HG03571 (cell line): Measurements from ENCODE around the gene FBXW7.
A peak's percentile ranks its signal among the peaks of the same experiment; 100 is the strongest.

Experiments used
- ATAC-seq: cut with Tn5 transposase; IDR thresholded peaks from one replicate; pipeline ENCODE4 v1.9.1; 2021; ENCODE audit not compliant: unreplicated experiment

The FBXW7 gene, protein sequence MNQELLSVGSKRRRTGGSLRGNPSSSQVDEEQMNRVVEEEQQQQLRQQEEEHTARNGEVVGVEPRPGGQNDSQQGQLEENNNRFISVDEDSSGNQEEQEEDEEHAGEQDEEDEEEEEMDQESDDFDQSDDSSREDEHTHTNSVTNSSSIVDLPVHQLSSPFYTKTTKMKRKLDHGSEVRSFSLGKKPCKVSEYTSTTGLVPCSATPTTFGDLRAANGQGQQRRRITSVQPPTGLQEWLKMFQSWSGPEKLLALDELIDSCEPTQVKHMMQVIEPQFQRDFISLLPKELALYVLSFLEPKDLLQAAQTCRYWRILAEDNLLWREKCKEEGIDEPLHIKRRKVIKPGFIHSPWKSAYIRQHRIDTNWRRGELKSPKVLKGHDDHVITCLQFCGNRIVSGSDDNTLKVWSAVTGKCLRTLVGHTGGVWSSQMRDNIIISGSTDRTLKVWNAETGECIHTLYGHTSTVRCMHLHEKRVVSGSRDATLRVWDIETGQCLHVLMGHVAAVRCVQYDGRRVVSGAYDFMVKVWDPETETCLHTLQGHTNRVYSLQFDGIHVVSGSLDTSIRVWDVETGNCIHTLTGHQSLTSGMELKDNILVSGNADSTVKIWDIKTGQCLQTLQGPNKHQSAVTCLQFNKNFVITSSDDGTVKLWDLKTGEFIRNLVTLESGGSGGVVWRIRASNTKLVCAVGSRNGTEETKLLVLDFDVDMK

DNA sequence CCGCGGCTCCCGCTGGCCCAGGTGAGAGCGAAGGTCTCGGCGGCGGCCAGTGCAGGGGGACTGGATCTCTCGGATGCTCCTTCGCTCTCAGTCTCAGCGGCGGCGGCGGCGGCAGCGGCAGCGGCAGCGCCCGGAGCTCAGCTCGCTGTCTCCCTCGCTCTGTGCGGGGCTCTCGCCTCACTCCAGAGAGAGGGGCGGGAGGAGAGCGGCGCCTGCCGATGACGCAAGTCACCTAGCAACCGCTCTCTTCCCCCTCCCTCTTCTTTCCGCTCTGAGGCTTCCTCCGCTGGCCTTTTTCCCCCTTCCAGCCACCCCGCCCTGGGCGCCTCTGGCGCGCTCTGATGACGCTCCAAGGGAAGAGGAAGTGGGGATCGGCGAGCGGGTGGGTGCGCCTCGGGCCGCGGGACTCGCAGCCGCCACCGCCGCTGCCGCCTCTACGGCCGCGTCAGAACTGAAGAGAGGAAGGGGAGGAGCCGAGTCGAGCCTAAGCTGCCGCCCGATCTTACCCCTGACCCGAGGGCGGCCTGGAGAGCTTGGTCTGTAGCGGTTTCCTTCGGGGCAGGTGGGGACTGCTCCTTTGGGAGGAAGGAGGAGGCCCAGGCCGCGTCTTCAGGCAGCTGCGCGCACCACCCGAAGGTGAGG, at the start of gene FBXW7:
TSS of gene FBXW7 (minus strand) at position 190 of the 642 bp plus-strand sequence. CDS start 124,289 bp downstream, outside the sequence.
- ATAC-seq = peak; percentile 83

DNA sequence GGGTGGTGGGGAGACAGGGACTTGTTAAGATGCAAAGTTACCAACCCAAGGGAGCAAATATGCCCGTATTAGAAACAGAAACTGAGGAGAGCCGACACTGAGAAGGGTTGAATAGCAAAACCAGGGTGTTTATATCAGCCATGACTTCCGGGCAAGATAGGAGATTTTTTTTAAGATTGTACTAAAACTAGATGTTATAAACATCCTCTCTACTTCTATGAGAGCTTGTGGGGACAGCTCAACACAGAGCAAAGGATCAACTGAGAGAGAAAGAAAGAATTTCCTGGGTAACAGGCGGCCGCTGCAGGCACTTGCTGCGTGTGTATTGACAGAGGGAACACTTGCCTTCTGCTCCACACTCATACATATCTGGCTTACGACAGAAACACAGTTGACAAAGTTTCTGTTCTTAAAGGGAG, 49.1 kb upstream of the FBXW7 start:
- ATAC-seq = peak; percentile 53

DNA sequence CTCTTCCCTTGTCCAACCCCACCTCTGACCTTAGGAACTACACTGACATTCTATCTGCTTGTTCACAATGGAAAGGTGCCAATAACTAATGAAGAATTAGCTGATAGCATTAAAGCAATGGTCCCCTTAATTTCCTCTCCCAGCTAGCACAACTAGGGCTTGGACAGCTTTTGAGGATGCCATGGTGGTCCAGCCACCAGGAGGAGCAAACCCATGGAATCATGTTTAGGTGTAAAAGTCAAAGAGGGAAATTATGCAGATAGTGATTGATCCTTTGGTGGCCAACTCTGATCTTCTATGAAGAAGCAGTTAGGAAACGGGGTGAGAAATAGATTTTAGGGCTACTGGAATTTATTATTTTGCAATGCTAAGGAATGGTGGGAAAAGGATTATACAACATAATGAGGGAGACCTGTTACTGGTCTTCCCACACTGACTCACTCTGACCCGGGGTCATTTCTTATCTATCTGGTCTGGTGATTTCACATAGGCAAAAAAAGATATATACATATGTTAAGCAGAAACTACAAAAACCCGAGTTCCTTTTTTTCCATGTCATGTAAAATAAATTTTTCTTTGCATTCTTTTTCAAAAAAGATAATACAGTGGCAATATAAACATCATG, 45.8 kb upstream of the FBXW7 start:
- ATAC-seq = no peak

DNA sequence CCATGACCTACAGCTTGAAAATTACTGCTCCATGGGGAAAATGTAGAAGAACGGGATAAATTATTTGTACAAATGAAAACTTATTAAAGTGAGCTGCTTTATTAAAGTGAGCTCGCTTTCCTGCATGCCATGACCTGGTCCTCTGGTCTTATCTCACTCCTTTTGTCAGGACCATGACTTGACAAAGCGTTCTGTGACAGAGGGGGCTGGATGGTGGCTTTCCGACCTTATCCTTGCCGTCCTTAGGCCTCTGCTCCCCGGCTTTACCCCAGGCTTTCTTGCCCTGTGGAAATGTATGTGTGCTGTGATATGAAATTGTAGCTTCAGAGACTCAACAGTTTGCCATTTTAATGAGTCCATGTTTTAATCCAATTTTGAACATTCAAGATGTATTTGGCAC, 44.0 kb upstream of the FBXW7 start:
- no peak for ATAC-seq

DNA sequence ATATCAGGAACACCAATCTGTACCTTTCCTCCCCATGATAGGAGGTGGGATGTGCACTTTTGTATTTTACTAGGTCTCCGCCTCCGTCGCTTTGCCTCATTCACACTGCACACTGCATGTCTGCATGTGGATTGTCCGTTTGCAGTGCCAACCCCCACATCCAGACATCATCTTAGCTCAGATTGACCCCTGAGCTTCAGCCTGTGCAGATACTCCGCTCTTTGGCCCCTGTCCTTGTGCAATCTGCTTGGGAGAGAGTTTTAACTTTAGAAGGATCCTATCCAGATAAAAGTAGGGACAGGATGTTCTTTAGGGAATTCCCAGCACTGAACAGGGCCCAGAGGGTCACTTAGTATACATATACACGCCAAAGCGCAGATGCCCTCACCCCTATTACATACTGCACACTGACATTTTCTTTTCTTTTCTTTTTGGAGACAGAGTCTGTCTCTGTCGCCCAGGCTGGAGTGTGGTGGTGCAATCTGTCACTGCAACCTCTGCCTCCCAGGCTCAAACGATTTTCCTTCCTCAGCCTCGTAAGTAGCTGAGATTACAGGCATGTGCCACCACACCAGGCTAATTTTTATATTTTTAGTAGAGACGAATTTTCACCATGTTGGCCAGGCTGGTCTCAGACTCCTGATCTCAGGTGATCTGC, 43.3 kb upstream of the FBXW7 start:
- no peak for ATAC-seq

DNA sequence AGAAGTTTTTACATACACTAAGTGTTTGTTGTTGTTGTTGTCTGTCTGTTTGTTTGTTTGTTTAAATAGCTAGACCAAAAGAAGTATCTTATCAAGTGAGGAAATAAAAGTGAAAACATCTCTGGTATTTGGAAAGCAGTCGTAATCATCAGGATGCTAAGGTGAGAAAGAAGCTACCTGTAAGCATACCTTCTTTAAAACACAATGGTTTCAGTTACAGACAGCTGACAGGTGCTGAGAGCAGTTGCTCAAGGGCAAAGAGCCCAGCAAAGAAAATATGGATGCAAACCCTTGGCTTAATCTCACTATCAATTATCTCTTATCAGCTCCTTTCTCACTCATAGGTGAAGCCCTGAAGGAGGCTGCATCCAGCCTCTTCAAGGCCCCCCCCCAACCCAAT, 42.8 kb upstream of the FBXW7 start:
- ATAC-seq = no peak

DNA sequence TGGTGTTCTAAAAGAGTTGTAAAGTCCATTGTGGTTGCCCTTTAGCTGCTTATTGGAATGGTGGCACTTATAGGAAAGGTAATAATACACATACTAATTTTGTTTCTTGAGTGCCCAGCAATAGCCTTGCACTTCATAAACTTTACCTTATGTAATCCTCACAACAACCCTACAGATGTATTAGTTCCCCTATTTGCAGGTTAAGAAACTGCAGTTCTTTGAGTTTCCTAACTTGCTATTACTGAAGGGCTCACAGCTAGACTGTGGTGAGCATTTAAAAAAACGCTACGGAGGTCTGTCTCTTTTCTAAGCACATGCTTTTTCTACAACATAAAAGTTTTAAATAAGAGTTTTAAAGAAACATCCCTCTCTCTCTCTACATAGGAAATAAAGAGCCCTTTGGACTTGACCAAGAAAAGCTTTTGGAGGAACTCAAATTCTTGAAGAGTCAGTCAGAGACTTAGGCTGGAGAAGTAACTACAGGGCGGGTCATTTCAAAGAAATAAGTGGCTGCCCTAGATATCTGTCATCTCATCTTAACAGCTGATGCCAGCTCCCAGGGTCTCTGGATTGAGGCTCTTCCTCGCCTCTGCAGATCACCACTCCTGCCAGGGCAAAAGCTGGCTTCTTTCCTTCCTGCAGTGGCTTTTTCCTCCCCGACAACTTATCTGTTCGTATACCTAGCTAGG, 42.0 kb upstream of the FBXW7 start:
- ATAC-seq = peak; percentile 59

DNA sequence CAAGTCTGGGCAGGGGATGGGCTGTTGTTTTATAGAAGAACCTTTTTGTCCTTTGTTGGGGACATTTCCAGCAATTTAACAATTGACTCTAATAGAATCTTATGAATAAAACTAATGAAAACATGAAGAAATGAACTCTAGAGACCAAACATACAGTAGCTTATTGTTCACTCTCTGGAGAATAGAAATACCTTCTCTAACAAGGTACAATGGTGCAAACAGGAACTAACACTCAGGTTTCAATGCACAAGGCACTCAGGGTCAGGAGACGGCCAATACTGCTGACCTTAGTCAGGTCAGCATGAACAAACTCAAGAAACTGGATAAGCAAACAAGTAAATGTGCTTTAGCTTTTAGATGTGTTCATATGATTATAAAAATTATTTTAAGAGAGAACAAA, 39.6 kb upstream of the FBXW7 start:
- ATAC-seq = no peak

DNA sequence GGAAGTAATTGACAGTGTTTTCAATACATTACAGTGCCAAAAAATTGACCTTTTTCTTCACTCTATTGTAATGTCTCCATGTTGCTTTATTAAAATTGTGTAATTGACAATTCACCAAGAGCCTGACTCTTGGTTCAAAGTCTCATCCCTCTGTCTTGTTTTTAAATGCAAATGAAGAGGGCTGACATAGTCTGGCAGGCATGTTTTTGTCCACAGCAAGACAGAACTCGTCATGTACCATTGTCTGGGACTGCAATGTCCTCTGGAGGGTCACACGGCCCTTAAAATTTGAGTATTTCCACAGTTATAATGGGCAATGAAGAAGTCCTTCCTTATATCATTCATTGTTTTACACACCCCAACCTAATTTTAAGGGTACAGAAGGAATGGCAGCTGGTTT, 38.0 kb upstream of the FBXW7 start:
- no peak for ATAC-seq

DNA sequence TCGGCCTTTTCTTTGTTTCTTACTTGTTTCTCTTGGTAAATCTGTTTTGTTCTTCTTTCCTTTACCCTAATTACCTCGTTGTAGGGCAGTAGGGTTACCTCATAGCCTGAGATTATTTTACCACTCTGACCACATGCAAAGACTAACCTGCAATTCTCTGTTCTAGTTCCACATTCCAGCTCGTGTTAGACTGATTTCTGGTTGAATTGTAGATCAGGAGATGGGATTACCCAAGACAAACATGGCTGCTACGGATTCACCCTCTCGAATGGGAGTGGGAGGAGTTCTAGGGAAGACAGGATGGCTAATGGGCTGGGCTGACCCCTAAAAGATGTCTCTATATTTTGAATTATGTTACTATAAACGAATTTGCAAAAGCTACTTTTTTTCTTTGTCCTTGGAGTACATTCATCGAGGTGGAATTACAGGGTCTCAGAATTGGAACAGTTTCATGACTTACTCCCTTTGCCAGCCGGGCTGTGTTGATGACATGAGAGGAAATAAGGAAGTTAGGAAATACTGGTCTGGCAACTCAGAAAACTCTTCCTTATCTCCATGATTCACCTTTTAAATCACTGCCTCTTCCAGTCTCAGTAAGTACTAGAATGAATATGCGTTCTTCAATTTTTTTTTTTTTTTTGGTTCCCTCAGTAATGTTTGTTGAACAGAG, 36.7 kb upstream of the FBXW7 start:
- no peak for ATAC-seq

DNA sequence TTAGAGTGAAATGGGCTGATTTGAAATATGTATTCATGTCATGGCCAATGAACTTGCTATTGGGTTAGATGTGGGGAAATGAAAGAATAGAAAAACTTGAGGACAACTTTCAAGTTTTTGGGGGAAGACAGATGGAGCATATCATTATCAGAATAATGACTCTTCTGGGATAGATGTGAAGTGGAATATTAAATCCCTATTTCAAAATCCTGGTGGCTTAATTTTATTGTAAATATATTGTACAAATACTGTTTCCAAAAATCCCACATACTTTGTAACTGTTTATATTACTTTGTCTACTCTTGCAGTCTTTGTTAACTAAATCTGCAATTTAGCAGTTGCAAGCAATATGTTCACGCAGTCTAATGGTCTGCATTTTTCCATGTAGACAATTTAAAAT, 35.9 kb upstream of the FBXW7 start:
- no peak for ATAC-seq

DNA sequence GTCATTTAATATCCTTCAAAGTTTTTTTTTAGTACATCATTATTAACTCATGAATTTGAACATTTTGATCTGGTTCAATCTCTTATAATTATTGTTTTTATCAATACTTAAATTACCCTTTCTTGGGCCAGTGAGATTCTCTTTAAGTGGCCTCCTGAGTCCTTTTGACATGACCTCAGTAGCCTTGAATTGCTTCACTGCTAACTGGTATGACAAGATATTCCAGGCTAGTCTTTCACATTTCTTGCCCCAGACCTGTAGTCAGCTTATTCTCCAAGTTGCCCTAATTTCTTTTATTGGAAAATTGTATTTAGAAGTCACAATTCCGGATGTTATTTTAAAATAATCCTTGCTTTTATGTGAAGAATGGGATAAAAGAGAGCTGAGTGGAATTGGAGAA, 35.4 kb upstream of the FBXW7 start:
- ATAC-seq = no peak

DNA sequence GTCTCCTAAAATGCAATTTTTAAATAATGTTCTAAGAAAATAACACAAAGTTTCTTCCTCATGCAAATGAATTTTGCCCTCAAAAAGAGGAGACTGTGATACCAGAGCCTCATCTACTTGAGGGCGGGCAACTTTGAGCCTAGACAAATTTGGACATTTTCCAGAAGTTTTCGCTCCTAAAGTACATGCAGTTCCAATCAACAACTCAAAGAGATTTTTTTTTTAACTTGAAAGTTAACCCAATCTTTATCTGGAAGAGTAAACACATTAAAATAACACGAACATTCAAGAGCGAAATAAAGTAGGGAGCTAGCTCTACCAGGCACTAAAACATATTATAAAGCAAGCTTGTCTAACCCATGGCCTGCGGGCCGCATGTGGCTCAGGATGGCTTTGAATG, 29.4 kb upstream of the FBXW7 start:
- no peak for ATAC-seq

DNA sequence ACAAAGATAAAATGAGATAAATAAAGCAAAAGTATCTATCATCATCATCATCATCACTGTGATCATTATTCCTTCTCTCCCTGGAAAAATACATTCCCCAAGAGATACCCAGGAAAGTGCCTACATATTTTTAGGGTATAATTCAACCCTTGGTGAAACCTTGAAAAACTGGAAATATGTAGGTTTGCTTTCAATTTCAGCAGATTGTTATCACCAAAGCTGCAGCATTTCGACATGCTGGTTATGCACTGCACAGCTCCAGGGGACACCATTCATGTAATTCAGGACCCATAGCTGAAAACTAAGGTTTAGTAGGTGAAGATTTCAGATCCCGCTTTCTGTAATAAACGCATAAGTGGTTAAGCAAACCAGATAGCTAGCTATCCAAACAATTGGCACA, 28.4 kb upstream of the FBXW7 start:
- ATAC-seq = no peak

DNA sequence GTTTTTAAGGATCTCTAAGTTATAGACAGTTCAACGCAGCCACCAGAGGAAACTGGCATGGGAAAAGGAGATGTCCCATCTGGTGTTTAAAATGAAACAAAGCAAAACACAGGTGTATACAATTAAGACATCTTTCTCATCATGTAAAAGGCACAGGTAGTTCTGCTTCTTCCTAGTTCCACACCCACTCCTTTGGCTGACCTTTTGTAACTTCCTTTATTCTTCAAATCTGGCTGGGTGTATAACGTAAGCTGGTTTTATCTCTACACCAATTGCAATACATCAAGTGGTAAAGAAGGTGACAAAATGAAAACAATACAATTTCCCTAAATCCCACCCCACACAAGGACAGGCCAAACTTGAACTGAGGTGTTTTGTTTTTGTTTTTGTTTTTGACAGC, 27.3 kb upstream of the FBXW7 start:
- no peak for ATAC-seq

DNA sequence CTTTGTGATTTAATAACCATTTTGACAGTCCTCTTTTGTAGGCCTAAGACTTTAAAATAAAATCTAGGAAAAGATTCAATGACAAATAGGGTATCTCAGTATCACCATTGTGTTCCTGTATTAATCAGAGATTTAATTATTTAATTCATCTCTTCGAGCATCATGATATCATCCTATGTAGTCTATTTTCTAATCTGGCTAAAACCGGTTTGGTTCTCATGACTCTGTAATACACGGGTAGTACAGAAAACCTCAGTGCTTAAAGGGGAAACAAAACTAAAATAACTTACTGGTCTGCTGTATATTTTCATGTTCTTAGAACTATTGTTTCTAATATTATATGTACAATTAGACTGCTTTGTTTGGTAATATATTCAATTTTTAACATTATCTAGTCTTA, 23.7 kb upstream of the FBXW7 start:
- ATAC-seq = no peak

DNA sequence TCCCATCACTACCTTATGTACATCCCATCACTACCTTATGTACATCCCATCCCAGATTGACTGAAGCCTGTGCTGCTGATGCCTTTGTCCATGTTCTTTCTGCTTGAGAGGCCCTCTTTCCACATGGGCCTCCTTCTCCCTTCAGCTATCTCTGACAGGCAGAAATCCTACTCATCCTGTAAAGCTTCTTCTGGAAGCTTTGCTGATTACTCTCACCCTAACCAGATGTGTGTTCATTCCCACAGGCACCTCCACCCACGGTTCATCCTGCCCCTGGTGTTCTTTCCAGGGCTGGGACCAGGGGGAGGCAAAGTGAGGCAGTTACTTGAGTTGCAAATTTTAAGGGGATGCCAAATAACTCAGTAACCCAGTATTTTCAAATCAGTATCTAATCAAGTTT, 22.5 kb upstream of the FBXW7 start:
- ATAC-seq = no peak

DNA sequence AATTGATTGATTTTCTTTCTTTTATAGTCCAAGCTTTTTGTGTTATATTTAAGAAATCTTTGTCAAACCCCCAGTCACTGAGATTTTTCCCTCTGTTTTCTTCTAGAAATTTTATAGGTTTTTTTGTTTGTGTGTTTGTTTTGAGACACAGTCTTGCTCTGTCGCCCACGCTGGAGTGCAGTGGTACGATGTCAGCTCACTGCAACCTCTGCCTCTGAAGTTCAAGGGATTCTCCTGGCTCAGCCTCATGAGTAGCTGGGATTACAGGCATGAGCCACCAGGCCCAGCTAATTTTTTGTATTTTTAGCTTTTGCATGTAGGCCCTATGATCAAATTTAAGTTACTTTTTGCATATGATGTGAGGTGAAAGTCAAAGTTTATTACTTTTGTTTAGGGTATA, 20.9 kb upstream of the FBXW7 start:
- no peak for ATAC-seq

DNA sequence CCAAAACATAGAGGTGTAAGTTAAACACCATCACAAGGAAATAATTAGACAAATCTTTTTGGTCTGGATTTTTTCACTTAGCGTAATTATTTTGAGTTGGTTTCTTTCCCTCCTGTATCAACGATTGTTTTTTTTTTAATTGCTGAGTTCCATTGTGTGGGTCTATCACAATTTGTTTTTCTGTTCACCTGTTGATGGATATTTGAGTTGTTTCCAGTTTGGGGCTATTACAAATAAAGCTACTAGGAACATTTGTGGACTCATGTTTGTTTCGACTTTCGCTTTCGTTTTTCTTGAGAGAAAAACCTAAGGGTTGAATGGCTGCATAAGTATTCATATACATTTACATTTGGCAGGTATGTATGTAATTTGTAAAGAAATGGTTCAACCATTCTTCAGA, 20.4 kb upstream of the FBXW7 start:
- no peak for ATAC-seq

DNA sequence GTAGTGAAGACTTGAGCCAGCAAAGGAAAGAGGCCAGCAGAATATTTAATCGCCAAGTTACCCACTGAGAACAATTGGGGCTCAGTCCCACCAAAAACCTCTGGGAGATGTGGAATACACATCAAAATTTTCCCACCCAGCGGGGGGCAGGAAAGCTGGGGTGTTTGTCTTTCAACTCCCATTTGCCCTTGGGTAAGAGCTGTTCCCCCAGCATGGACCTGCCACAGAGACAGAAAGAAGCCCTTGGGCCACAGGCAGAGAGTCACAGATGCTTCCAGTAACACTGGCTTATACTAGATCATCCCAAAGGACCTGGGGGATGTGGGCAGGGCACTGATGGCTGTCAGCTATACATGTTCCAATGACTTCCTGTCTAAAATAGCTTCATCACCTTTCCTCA, 18.9 kb upstream of the FBXW7 start:
- no peak for ATAC-seq
